ENCODE data around the gene RTN4. TPM values are rescaled to one million over a fixed set of nuclear protein-coding genes. Genes with fewer than 3 reads are reported as not detected.
"Not testable (repeated sequence)": the region's sequence is repeated elsewhere in the genome, so short reads cannot be mapped to it uniquely, and the experiment has no call there.

Gene RTN4, protein sequence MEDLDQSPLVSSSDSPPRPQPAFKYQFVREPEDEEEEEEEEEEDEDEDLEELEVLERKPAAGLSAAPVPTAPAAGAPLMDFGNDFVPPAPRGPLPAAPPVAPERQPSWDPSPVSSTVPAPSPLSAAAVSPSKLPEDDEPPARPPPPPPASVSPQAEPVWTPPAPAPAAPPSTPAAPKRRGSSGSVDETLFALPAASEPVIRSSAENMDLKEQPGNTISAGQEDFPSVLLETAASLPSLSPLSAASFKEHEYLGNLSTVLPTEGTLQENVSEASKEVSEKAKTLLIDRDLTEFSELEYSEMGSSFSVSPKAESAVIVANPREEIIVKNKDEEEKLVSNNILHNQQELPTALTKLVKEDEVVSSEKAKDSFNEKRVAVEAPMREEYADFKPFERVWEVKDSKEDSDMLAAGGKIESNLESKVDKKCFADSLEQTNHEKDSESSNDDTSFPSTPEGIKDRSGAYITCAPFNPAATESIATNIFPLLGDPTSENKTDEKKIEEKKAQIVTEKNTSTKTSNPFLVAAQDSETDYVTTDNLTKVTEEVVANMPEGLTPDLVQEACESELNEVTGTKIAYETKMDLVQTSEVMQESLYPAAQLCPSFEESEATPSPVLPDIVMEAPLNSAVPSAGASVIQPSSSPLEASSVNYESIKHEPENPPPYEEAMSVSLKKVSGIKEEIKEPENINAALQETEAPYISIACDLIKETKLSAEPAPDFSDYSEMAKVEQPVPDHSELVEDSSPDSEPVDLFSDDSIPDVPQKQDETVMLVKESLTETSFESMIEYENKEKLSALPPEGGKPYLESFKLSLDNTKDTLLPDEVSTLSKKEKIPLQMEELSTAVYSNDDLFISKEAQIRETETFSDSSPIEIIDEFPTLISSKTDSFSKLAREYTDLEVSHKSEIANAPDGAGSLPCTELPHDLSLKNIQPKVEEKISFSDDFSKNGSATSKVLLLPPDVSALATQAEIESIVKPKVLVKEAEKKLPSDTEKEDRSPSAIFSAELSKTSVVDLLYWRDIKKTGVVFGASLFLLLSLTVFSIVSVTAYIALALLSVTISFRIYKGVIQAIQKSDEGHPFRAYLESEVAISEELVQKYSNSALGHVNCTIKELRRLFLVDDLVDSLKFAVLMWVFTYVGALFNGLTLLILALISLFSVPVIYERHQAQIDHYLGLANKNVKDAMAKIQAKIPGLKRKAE
- total RNA-seq (2014; rRNA removed; shearing (Covaris generic)), result 204 and 295 TPM in 2 replicates
- polyA plus RNA-seq (2015; cell fraction: cytosol; rRNA removed), result 598 and 660 TPM in 2 replicates
- polyA plus RNA-seq (2015; cell fraction: nucleus; rRNA removed), result 694 and 718 TPM in 2 replicates

DNA sequence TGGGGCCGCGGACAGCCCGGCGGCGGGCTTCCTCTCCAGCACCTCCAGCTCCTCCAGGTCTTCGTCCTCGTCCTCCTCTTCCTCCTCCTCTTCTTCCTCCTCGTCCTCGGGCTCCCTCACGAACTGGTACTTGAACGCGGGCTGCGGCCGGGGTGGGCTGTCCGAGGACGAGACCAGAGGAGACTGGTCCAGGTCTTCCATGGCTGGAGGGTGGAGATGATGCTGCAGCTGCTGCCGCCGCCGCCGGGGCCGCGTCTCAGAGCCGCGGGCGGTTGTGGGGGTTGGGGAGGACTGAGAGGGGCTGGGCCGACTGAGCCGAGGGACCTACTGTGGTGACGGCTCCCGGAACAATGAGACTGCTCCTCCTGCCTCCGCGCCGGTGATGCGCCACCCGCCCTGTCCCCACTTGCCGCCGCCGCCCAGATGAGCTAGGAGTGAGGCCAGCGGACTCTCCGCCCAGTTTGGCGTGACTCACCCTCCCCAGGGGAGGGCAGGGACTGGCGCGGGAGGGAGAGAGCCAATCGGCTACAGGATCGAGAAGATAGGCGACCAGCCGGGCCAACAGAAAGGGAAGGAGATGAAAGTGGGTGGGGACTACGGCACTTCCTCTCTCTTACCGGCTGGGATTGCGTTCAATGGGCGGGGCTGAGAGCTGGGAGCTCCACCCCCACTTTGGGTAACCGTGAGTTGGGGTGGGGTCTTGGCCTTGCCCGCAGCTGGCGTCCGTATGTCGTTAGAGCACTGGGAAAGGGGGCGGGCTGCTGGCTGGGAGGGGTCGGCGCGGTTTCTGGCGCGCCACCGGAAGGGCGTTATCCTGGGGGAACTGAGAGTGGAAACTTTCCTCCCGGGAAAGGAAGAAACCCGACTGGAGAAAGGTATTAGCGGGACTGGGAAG is at the start of gene RTN4:
TSS of gene RTN4 (minus strand) at position 352 of the 895 bp plus-strand sequence. CDS start at position 201, 151 bp downstream.
- DNase-seq (ENCODE audit: low read depth), result peak; percentile 100

DNA sequence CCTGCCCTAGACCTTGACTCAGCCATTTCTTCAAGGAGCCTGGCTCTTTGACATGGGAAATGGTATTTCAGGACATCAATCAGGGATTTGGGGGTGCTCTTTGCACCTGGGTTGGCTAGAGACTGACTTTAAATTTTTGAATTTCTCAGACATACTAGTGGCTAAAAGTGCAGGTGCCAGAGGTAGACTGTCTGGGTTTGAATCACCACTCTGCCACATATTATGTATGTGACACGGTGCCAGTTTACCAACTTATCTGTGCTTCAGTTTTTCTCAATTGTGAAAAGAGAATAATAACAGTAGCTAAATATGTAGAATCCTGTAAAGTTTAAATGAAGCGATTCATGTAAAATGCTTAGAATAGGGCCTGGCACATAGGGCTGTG is 49.2 kb upstream of the RTN4 start:
- DNase-seq (ENCODE audit: low read depth), result no peak

DNA sequence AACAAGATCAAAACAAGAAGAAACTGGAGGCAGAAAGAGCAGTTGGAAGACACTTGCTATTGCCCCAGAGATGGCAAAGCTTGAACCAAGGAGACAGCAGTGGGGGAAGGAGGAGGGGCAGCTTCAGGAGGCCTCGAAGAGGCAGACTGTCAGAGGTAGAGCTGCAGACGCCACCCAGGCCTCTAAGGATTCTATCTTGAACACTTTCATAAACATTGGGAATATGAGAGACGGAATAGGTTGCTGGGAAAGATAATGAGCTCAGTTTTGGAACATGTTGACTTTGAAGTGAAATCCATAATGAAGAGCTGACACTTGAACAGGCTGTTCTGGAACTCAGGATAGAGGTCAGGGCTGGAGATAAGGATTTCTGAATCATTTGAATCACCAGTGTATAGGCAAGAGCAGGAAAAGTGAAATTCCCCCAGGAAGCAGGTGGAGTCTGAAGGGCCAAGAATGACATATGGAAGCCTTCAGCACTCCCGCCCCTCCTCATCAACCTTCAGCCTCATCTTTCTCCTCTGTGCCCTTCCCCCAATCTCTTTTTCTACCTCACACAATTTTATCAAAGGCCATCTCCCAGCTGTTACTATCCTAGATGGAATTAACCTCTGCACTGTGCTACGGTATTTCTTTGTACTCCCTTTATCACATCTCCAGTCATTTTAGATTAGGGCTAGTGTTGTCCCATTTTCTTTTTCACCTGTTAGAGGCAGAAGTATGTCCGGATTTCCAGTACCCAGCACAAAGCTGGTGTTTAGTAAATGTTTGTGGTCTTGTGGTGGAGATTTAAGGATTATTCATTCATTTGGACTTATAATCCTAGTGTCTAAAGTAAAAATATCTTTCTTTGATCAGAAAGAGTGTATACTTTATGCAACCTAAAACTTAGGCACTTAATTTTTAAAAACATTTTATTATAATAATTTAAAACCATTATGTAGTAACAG is 47.5 kb upstream of the RTN4 start:
- peak; percentile 49 for DNase-seq (ENCODE audit: low read depth)

DNA sequence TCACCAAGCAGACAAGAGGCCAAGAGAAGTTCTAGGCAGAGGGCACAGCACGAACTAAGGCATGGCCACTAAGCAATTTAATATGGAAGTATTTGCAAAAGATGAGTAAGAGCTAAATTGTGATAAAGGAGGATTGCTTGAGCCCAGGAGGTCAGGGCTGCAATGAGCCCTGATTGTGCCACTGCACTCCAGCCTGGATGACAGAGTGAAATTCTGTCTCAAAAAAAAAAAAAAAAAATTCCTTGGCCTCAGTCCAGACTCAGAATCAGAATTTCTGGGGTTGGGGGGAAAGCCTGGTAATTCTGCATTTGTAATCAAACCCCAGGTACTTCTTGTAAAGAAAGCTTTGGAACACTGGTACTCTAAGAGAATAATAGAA is 46.8 kb upstream of the RTN4 start:
- DNase-seq (ENCODE audit: low read depth), result peak; percentile 48

DNA sequence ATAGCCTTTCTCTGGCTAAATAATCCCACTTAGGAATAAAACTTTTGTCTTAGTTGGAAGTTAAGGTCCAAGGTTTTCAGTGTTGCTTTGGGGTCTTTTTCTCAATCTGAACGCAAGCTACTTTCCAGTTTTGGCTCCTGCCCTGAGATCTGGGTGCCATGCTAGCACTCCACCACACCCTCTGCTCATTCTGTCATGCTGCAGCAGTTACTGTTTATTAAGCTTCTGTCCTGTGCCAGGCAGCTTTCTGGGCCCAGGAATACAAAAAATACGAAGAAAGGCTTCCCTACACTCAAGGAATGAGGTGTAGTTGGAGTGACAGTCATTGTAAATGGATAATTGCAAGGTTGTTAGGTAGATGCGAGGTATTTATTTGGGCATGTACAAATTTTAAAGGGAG is 46.3 kb upstream of the RTN4 start:
- no peak for DNase-seq (ENCODE audit: low read depth)

DNA sequence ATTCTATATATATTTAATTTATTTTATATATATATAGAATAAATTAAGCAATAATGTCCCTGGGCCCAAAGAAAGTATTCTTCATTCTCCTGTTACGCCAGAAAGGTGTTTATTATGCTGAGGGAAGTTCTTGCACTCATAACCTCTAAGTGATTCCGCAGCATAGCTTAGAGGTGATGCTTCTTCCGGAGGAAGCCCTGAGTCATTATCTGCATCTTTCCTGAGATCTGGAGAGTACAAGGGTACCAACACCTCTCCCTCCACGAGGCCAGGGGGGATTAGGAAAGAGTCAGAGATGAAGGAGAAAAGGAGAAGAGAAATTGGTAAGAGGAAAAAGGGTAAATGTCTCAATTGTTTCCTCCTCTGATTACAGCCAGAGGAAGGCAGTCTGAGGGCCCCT is 43.1 kb upstream of the RTN4 start:
- peak; percentile 94 for DNase-seq (ENCODE audit: low read depth)

DNA sequence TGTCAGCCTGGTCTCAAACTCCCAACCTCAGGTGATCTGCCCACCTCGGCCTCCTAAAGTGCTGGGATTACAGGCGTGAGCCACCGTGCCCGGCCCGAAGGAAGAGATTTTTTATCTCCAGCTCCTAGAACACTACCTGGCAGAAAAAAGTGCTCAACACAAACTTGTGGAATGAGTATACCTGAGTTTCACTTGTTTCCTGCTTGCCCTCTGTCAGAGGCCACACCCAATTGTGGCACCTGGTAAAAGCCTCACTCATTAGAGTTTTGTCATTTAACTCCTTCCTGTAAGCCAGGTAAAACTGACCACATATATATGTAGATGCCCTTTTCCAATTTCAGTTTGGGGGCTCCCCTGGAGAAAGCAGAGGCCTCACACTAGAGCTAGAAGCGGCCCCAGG is 42.2 kb upstream of the RTN4 start:
- DNase-seq (ENCODE audit: low read depth), result no peak

DNA sequence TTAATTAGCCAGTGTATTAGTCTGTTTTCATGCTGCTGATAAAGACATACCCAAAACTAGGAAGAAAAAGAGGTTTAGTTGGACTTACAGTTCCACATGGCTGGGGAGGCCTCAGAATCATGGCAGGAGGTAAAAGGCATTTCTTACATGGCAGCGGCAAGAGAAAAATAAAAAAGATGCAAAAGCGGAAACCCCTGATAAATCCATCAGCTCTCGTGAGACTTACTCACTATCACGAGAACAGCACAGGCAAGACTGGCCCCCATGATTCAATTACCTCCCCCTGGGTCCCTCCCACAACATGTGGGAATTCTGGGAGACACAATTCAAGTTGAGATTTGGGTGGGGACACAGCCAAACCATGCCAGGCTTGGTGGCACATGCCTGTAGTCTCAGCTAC is 41.4 kb upstream of the RTN4 start:
- not testable (repeated sequence) for DNase-seq (ENCODE audit: low read depth)

DNA sequence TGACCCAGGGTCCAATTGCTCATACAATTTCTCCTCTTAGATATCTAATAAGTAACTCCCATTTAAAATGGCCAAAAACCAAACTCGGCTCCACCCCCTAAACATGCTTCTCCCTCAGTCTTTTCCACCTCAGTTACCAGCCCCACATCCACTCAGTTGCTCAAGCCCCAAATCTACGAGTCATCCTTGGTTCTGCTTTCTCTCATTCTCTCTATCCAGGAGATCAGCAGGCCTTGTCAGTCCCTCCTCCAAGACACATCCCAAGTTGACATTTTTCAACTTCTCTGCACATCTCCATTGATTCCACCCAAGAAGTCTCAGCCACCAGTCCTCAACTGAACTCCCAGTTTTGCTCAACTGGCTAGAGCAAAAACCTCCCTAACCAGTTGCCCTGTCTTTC is 40.5 kb upstream of the RTN4 start:
- peak; percentile 69 for DNase-seq (ENCODE audit: low read depth)

DNA sequence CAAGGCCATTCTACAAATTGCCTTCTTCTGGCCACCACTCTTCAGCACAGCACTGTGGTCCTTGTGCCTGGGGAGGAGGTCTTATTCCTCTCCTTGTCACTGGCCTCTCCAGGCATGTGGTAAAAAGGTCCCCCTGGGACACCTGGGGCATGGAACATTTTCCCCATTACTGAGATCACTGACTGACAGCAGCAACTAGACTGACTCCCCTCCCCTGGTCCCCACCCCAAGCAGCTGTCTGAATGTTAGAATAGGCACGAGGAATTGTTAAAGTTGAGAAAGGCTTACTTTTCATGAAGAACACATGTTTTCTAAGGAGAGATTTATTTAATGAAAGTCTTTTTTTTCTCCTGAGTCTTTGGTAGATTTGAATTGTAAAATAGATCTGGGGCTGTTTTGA is 39.5 kb upstream of the RTN4 start:
- DNase-seq (ENCODE audit: low read depth), result no peak

DNA sequence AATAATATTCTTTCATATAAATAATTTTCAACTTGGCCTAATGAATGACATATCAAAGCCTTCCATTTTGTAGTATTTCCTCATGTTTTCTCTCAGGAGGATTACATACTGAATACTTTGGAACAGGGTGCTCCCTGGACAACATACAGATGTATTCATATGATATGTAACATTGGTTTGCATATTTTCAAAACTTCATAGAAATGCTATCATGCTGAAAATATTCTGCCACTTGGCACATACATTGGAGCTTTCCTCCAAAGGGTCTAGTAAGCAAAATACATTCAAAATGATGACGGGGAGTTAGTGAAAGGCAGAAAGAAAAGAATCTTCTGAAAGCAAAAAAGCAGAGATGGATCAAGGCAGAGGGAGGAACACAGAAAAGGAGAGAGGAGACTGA is 38.1 kb upstream of the RTN4 start:
- no peak for DNase-seq (ENCODE audit: low read depth)

DNA sequence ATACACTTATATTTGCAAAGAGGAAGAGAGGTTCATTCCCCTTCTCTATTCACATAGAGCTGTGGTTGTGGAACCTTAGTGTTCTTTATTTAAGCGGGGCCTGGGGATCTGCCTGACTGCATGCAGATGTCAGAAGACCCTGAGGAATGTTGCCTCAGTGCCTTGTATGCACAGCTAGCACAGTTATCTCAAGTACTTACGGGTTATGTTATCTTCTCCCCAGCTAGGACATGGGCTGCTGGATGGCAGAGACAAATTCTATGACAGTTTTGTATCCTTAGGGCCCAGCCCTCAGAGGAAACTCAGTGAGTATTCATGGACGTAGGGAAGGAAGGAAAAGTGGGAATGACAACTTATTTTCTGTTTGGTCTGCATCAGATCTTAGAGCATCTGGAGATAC is 37.7 kb upstream of the RTN4 start:
- no peak for DNase-seq (ENCODE audit: low read depth)

DNA sequence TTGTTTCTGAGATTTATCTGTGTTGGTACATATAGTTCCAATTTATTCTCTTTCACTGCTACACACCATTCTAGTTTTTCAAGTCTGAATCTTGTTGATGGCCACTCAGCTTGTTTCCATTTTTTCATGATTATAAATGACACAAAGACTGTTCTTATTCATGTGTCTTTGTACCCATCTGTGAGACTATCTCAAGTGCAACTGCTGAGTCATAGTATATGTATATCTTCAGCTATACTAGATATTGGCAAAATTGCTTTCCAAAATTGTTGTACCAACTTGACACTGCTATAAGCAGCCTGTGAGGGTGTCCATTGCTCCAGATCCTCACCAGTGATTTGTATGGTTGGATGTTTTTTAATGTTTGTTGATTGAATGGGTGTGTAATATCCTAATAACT is 37.2 kb upstream of the RTN4 start:
- DNase-seq (ENCODE audit: low read depth), result no peak

DNA sequence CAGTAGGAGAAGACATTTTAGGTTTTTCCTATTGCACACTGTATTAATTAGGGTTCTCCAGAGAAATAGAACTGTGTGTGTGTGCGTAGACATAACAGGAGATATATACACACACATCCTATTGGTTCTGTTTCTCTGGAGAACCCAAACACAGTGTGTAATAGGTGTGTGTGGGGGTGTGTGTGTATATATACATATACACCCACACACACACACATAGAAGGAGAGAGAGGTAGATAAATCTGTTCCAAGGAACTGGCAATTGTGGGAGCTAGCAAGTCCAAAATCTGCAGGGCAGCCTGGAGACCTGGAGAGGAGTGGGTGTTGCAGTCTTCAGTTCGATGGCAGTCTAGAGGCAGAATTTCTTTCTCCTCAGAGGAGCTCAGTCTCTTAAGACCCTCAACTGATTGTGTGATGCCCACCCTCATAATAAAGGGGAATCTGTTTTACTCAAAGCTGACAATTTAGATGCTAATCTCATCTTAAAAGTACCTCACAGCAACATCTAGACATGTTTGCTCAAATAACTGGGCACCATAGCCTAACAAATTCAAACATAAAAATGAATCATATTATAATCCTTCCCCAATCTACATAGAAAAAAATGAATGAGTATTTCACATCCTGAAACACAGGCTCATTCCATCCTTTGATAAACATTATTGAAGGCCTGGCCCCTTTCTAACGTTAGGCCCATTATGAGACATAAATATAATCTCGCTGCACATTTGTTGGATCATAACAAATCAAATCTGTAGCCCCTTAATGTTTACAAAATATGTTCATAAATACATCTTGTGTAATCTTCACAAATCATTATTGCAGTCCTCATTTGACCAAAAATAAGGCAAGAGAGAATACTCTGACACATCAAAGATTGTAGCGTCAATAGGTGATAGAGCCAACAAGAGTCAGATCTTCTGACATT is 35.1 kb upstream of the RTN4 start:
- DNase-seq (ENCODE audit: low read depth), result no peak

DNA sequence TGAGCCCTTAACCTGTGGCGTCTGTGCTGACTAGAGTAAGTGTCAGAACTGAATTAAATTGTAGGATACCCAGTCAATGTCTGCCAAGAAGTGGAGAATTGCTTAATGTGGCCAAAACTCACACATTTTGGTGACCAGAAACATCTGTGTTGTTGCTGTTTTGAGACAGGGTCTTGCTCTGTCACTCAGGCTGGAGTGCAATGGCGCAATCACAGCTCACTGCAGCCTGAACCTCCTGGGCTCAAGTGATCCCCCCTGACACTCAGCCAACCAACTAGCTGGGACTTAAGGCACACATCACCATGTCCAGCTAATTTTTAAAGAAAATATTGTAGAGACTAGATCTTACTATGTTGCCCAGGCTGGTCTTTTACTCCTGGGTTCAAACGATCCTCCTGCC is 34.4 kb upstream of the RTN4 start:
- no peak for DNase-seq (ENCODE audit: low read depth)

DNA sequence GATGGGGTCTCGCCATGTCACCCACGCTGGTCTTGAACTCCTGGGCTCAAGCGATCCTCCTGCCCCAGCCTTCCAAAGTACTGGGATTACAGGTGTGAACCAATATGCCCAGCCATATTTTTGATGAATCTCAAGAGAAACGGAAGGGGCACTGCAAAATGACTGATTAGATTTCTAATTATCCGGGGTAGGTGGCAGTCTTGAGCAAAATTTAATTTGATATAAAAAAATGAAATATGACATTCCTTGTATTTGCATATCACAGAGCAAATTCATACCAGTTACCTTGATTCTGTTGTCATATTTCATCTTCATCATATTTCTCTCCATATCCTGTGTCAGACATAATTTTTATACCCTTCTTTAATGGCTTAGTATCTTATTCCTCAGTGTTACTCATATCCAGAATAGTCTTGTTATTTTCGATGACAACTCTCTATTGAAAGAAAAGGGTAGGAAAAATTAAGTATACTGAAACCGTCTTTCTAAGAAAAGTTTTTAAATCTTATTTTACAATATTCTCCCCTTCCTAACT is 30.0 kb upstream of the RTN4 start:
- no peak for DNase-seq (ENCODE audit: low read depth)

DNA sequence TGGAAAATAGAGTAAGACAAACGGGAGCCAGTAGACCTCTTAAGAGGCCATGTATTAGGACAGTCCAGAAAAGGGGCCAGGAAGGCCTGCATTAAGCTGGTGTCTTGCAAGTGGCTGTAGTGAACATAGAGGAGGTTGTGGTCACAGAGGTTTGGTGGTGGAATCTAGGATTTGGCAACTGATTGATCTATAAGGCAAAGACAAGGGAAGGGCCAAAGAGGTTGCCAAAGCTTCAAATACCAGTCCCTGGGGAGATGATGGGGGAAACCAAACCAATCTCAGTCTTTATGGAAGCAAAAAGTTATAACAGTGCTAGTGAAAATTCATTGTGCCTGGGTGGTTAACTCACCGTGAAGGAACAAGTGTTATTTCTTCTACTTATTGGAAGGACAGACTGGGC is 28.7 kb upstream of the RTN4 start:
- DNase-seq (ENCODE audit: low read depth), result no peak

DNA sequence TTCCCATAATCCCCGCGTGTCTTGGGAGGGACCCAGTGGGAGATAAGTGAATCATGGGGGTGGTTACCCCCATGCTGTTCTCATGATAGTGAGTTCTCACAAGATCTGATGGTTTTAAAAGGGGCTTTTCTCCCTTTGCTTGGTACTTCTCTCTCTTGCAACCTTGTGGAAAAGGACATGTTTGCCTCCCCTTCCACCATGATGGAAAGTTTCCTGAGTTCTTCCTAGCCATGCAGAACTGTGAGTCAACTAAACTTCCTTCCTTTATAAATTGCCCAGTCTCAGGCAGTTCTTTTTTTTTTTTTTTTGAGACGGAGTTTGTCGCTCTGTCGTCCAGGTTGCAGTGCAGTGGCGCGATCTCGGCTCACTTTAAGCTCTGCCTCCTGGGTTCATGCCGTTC is 26.5 kb upstream of the RTN4 start:
- no peak for DNase-seq (ENCODE audit: low read depth)
